Ishikawa (cell line): Measurements from ENCODE around the gene HPX.
A peak's percentile ranks its signal among the peaks of the same experiment; 100 is the strongest.

Experiments
- CEBPB ChIP-seq: IDR thresholded peaks from 2 replicates; pipeline ENCODE4 v1.6.1; 2012
- CREB1 ChIP-seq: IDR thresholded peaks from 2 replicates; pipeline ENCODE4 v1.6.1; 2012; ENCODE audit warnings: low read depth
- EGR1 ChIP-seq: IDR thresholded peaks from 2 replicates; pipeline ENCODE4 v1.6.1; 2012
- EP300 ChIP-seq: IDR thresholded peaks from 2 replicates; pipeline ENCODE4 v1.6.1; 2012; ENCODE audit warnings: borderline replicate concordance
- FOXM1 ChIP-seq: IDR thresholded peaks from 2 replicates; pipeline ENCODE4 v1.6.1; 2012; ENCODE audit warnings: low read depth, borderline replicate concordance
- MAX ChIP-seq: IDR thresholded peaks from 2 replicates; pipeline ENCODE4 v1.6.1; 2012
- NFIC ChIP-seq: IDR thresholded peaks from 2 replicates; pipeline ENCODE4 v1.6.1; 2012
- RAD21 ChIP-seq: IDR thresholded peaks from 2 replicates; pipeline ENCODE4 v1.6.1; 2012; ENCODE audit warnings: low read depth
- REST ChIP-seq: IDR thresholded peaks from 2 replicates; pipeline ENCODE4 v1.6.1; 2012; ENCODE audit warnings: low read depth, mild to moderate bottlenecking
- TAF1 ChIP-seq: IDR thresholded peaks from 2 replicates; pipeline ENCODE4 v1.6.1; 2012; ENCODE audit warnings: low read depth, mild to moderate bottlenecking
- TCF12 ChIP-seq: IDR thresholded peaks from 2 replicates; pipeline ENCODE4 v1.6.1; 2012; ENCODE audit warnings: low read depth
- TEAD4 ChIP-seq: IDR thresholded peaks from 2 replicates; pipeline ENCODE4 v1.6.1; 2012
- USF1 ChIP-seq: IDR thresholded peaks from 2 replicates; pipeline ENCODE4 v1.6.1; 2012
- YY1 ChIP-seq: IDR thresholded peaks from 2 replicates; pipeline ENCODE4 v1.6.1; 2012; ENCODE audit warnings: low read depth
- ZBTB7A ChIP-seq: IDR thresholded peaks from 2 replicates; pipeline ENCODE4 v1.6.1; 2012; ENCODE audit warnings: low read depth

Gene HPX

GRCh38 chr11:6390718-6391469 is 49.9 kb downstream of the HPX start:
- TF ChIP-seq FOXM1 (no peak), CEBPB (no peak), TCF12 (no peak), EP300 (no peak), YY1 (no peak), TAF1 (no peak), NFIC (no peak), TEAD4 (no peak), CREB1 (no peak), REST (no peak), RAD21 (no peak), EGR1 (no peak), USF1 (no peak), MAX (no peak)

- TF ChIP-seq ZBTB7A: peak; percentile 62; the same call in 1 of the 2 replicates
- no peak for TF ChIP-seq CEBPB
- no peak for TF ChIP-seq CREB1
- peak; percentile 96 for TF ChIP-seq EGR1
- no peak for TF ChIP-seq EP300
- TF ChIP-seq NFIC: peak; percentile 56
- 0 out of 2 replicates have a peak, but pooled peaks have one; percentile 11 for TF ChIP-seq YY1
- peak; percentile 76 for TF ChIP-seq TAF1
- no peak for TF ChIP-seq USF1
- TF ChIP-seq MAX: no peak
Observed at GRCh38 chr11:6389905-6390717, 50.7 kb downstream of the HPX start, which contains the start of gene SMPD1. Gene SMPD1 (plus strand): TSS chr11:6390474. CDS start chr11:6390599, 125 bp downstream.

- TF ChIP-seq YY1 (no peak), EP300 (no peak), CREB1 (no peak), CEBPB (no peak)
Observed at GRCh38 chr11:6388748-6389147, 52.0 kb downstream of the HPX start.

- TF ChIP-seq MAX: no peak
- TF ChIP-seq CEBPB: no peak
- no peak for TF ChIP-seq REST
- no peak for TF ChIP-seq ZBTB7A
- no peak for TF ChIP-seq USF1
- TF ChIP-seq EP300: no peak
- no peak for TF ChIP-seq YY1
- no peak for TF ChIP-seq CREB1
- no peak for TF ChIP-seq TEAD4
- TF ChIP-seq FOXM1: no peak
- TF ChIP-seq TAF1: no peak
- no peak for TF ChIP-seq RAD21
Observed at GRCh38 chr11:6387811-6388599, 52.8 kb downstream of the HPX start.
